Keratinocyte (primary cell): Measurements from ENCODE around the gene ZBTB7B.

ENCODE experiments used
- EZH2 ChIP-seq: IDR thresholded peaks from one replicate; pipeline ENCODE4 v1.6.1; 2012; ENCODE audit warnings: inconsistent platforms, mild to moderate bottlenecking, low read length, moderate library complexity
- TF ChIP-seq, protein P1 (sequence below), 3 experiments: IDR thresholded peaks in 1 of 3; conservative IDR thresholded peaks in 1 of 3; optimal IDR thresholded peaks in 1 of 3; 2 replicates in 2 of 3; 3 replicates in 1 of 3; pipeline versions ENCODE3 to v1.5.1; 2011; ENCODE audit warnings: low read length in 3 of 3, mild to moderate bottlenecking in 3 of 3, moderate library complexity in 2 of 3, control low read depth in 1 of 3, inconsistent platforms in 1 of 3; ENCODE audit not compliant: insufficient read depth in 2 of 3; ENCODE audit errors: extremely low read depth in 1 of 3

DNA sequence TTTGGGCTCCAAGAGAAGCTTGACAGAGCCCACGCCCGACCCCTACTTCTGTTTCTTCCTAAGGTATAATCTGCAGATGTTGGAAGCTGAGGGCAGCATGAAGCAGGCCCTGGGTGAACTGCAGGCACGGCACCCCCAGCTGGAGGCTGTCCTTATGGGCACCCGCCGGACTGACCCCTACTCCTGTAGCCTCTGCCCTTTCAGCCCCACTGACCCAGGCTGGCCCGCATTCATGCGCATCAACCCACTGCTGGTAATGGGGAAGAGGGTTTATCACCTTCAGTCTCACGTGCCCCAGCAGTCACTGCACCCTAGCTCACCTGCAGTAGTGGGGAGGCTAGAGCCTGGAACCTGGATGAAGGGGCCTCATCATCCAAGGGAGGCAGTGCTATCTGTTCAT, 12.3 kb upstream of the ZBTB7B start:
- TF ChIP-seq, protein P1, sequence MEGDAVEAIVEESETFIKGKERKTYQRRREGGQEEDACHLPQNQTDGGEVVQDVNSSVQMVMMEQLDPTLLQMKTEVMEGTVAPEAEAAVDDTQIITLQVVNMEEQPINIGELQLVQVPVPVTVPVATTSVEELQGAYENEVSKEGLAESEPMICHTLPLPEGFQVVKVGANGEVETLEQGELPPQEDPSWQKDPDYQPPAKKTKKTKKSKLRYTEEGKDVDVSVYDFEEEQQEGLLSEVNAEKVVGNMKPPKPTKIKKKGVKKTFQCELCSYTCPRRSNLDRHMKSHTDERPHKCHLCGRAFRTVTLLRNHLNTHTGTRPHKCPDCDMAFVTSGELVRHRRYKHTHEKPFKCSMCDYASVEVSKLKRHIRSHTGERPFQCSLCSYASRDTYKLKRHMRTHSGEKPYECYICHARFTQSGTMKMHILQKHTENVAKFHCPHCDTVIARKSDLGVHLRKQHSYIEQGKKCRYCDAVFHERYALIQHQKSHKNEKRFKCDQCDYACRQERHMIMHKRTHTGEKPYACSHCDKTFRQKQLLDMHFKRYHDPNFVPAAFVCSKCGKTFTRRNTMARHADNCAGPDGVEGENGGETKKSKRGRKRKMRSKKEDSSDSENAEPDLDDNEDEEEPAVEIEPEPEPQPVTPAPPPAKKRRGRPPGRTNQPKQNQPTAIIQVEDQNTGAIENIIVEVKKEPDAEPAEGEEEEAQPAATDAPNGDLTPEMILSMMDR (optimal IDR thresholded peaks at IDR 0.05 in 1 of 3, IDR thresholded peaks at IDR 0.05 in 1 of 3, conservative IDR thresholded peaks at IDR 0.05 in 1 of 3; ENCODE audit: extremely low read depth in 1 of 3, insufficient read depth in 2 of 3, low read length in 3 of 3): no peak
- no peak for TF ChIP-seq EZH2
